ENCODE data around the gene NLRP14. TPM values are rescaled to one million over a fixed set of nuclear protein-coding genes. Genes with fewer than 3 reads are reported as not detected.

The NLRP14 gene, protein sequence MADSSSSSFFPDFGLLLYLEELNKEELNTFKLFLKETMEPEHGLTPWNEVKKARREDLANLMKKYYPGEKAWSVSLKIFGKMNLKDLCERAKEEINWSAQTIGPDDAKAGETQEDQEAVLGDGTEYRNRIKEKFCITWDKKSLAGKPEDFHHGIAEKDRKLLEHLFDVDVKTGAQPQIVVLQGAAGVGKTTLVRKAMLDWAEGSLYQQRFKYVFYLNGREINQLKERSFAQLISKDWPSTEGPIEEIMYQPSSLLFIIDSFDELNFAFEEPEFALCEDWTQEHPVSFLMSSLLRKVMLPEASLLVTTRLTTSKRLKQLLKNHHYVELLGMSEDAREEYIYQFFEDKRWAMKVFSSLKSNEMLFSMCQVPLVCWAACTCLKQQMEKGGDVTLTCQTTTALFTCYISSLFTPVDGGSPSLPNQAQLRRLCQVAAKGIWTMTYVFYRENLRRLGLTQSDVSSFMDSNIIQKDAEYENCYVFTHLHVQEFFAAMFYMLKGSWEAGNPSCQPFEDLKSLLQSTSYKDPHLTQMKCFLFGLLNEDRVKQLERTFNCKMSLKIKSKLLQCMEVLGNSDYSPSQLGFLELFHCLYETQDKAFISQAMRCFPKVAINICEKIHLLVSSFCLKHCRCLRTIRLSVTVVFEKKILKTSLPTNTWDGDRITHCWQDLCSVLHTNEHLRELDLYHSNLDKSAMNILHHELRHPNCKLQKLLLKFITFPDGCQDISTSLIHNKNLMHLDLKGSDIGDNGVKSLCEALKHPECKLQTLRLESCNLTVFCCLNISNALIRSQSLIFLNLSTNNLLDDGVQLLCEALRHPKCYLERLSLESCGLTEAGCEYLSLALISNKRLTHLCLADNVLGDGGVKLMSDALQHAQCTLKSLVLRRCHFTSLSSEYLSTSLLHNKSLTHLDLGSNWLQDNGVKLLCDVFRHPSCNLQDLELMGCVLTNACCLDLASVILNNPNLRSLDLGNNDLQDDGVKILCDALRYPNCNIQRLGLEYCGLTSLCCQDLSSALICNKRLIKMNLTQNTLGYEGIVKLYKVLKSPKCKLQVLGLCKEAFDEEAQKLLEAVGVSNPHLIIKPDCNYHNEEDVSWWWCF
- total RNA-seq (2011; cell fraction: chromatin; rRNA removed; ENCODE audit: low replicate concordance) = 1.2 and 3.7 TPM in 2 replicates
- 0.67 and 0.79 TPM in 2 replicates for total RNA-seq (2011; cell fraction: nucleolus; rRNA removed)
- 0.84 and 1.0 TPM in 2 replicates for total RNA-seq (2011; cell fraction: nucleoplasm; rRNA removed)
- total RNA-seq (2014; rRNA removed) (0.41 and 0.45 TPM in 2 replicates), total RNA-seq (2014; rRNA removed; fragmentation: Illumina TruSeq; extraction: Trizol) (1.2 TPM in 2 replicates), total RNA-seq (2015; rRNA removed; fragmentation: Illumina TruSeq; extraction: Trizol) (0.98 and 1.1 TPM in 2 replicates), total RNA-seq (2021) (0.65 and 0.73 TPM in 2 replicates), polyA plus RNA-seq (2011; rRNA removed) (0.50 and 0.54 TPM in 2 replicates), polyA plus RNA-seq (2014; fragmentation: Illumina TruSeq; extraction: Trizol) (0.46 and 0.48 TPM in 2 replicates), polyA plus RNA-seq (2014; fragmentation: Nextera tagmentation; extraction: Ambion mirVana) (under 1 TPM; 0.27 to 0.36 TPM), polyA plus RNA-seq (2014; rRNA removed) (0.57 and 0.58 TPM in 2 replicates), polyA minus RNA-seq (2011; rRNA and poly(A)+ RNA removed) (1.8 and 4.2 TPM in 2 replicates), Bru-seq, nascent RNA (percentile 39 among the genes with signal in this experiment), BruChase-seq, experiment 1, labeled RNA remaining after a 2-hour chase (percentile 45 among the genes with signal in this experiment), BruChase-seq, experiment 2, labeled RNA remaining after a 6-hour chase (percentile 42 among the genes with signal in this experiment)
- 0.07 and 0.25 TPM in 2 replicates for polyA plus RNA-seq (2011; cell fraction: cytosol; rRNA removed)
- 0.77 and 1.2 TPM in 2 replicates for polyA plus RNA-seq (2011; cell fraction: nucleus; rRNA removed)
- 0.18 TPM in 2 replicates for polyA plus RNA-seq (2012)
- polyA minus RNA-seq (2011; cell fraction: cytosol; rRNA and poly(A)+ RNA removed) = 0.48 TPM in 1 of 2 replicates, not detected in the other
- 2.3 and 6.3 TPM in 2 replicates for polyA minus RNA-seq (2011; cell fraction: nucleus; rRNA and poly(A)+ RNA removed)
- long read RNA-seq, experiment 1 = 0 reads
- long read RNA-seq, experiment 2 = 0 reads
- long read RNA-seq, experiment 3 = 0 reads

DNA sequence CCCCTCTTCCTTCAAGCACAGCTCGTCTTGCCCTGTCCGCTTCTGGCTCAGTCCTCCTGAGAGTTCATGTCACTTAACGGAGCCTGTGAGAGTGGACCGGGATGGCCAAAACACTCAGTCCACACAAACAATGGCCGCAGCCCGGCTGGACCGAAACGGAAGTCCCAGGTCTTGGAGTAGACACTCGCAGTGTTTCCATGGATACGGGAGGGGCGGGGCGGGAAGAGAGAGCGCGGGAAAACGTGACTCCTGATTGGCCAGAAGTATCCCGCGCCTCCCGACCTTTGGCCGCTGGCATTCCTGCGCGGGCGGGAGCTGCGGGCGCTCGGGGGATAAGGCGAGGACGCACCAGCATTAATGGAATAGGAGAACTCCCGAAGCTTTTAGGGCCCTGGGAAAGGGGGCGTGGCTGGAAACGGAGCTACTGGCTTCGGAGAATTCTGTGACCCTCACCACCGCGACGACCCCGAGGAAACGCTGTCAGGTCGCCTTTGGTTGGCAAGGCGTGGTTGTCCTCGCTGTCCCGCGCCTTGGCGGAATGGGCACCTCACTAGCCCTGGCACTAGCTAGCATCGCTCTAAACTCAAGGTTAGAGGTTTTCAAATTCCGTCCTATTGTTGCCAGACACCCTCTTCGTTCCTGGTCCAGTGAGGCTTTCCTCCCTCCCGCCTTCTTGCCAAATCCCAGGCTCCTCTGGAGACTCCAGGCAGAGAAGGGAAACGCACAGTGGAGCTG is at the start of gene NLRP14, which contains the start of gene ZNF214:
Gene NLRP14 (plus strand): TSS at position 297 of the 735 bp plus-strand sequence. CDS start 18,108 bp downstream, outside the sequence.
Gene ZNF214 (minus strand): TSS at position 164 of the 735 bp plus-strand sequence. CDS start 17,511 bp downstream, outside the sequence.
- Histone ChIP-seq H3K36me3 (ENCODE audit: control insufficient read depth, insufficient read depth, low read length) (no peaks in the 10 kb centered on the region), H3K4me3 (peak within 1 kb of the TSS; percentile 9), H3K4me1 (replicated peaks in 1 of 2; ENCODE audit: control insufficient read depth in 2 of 2, insufficient read depth in 2 of 2, low read length in 2 of 2) (peaks cover 0 to 11% of the 10 kb centered on the region in 2 experiments; a peak in 3 of 5 replicates), H4K20me1 (replicated peaks; ENCODE audit: control insufficient read depth, insufficient read depth, low read length) (no peaks in the 10 kb centered on the region), H3K27ac (ENCODE audit: extremely low read depth, low read depth, low read length) (no peak within 1 kb of the TSS), H3K4me2 (ENCODE audit: insufficient read depth, low read length) (peak within 1 kb of the TSS; percentile 69), H3K9me3 (replicated peaks; ENCODE audit: control insufficient read depth, insufficient read depth, low read depth, low read length) (no peaks in the 10 kb centered on the region), H3K79me2 (ENCODE audit: control insufficient read depth, insufficient read depth, low read length) (no peaks in the 10 kb centered on the region), H3K9me1 (ENCODE audit: control insufficient read depth, insufficient read depth, low read length) (no peaks in the 10 kb centered on the region), H3K9ac (ENCODE audit: insufficient read depth in 1 of 2, low read depth in 2 of 2, low read length in 2 of 2) (peak within 1 kb of the TSS in 1 of 2 experiments; percentile 39; a peak in 1 of 4 replicates), H2AFZ (ENCODE audit: low read depth, low read length) (peak within 1 kb of the TSS; percentile 79), H3K27me3 (ENCODE audit: control insufficient read depth in 2 of 2, insufficient read depth in 2 of 2, low read length in 2 of 2) (no peaks in the 10 kb centered on the region)
- 46% methylated on average over 34 of the region's 47 CpGs for WGBS (ENCODE audit: insufficient coverage, low coverage, missing lambda C conversion rate)
- DNase-seq (ENCODE audit: extremely low read depth in 1 of 4, low spot score in 3 of 4) (peak; percentile 59 to 69 (median 64)), FAIRE-seq (no peak), ATAC-seq (peak; percentile 91)
- CTCF ChIA-PET (ENCODE audit: low intra/inter-chr PET ratio) = no interaction called here
- intact Hi-C loops (cut with micrococcal nuclease) = no loop called here
- POLR2A ChIA-PET = interaction anchor here (1.1 to 1.7 kb wide), 2 partner anchors 9 to 10 kb away, joined by 4 to 6 read pairs; no protein-coding TSS in a partner anchor
- in situ Hi-C loops (cut with MboI) = no loop called here
- BruUV-seq (replicated peaks) = no TSS peak
- TF ChIP-seq GABPB2 (CRISPR knock-in tag; conservative IDR thresholded peaks at IDR 0.05) (no peak), ZFP30 (CRISPR knock-in tag; IDR thresholded peaks at IDR 0.05; ENCODE audit: borderline replicate concordance) (no peak), RBFOX2 (IDR thresholded peaks at IDR 0.05; ENCODE audit: low read depth, low read length) (no peak), NR2C1 (IDR thresholded peaks at IDR 0.05) (no peak), NR2C1 (tag; IDR thresholded peaks at IDR 0.05) (peak; percentile 61; the same call in 1 of the 2 replicates), POLR2B (IDR thresholded peaks at IDR 0.05; ENCODE audit: low read depth, partially characterized antibody) (no peak), PHB (CRISPR knock-in tag; IDR thresholded peaks at IDR 0.05) (no peak)
- TF ChIP-seq, protein P1, sequence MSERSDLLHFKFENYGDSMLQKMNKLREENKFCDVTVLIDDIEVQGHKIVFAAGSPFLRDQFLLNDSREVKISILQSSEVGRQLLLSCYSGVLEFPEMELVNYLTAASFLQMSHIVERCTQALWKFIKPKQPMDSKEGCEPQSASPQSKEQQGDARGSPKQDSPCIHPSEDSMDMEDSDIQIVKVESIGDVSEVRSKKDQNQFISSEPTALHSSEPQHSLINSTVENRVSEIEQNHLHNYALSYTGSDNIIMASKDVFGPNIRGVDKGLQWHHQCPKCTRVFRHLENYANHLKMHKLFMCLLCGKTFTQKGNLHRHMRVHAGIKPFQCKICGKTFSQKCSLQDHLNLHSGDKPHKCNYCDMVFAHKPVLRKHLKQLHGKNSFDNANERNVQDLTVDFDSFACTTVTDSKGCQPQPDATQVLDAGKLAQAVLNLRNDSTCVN (CRISPR knock-in tag; IDR thresholded peaks at IDR 0.05) = no peak
- TF ChIP-seq, protein P2, sequence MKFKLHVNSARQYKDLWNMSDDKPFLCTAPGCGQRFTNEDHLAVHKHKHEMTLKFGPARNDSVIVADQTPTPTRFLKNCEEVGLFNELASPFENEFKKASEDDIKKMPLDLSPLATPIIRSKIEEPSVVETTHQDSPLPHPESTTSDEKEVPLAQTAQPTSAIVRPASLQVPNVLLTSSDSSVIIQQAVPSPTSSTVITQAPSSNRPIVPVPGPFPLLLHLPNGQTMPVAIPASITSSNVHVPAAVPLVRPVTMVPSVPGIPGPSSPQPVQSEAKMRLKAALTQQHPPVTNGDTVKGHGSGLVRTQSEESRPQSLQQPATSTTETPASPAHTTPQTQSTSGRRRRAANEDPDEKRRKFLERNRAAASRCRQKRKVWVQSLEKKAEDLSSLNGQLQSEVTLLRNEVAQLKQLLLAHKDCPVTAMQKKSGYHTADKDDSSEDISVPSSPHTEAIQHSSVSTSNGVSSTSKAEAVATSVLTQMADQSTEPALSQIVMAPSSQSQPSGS (CRISPR knock-in tag; IDR thresholded peaks at IDR 0.05) = no peak
- TF ChIP-seq, protein P3, sequence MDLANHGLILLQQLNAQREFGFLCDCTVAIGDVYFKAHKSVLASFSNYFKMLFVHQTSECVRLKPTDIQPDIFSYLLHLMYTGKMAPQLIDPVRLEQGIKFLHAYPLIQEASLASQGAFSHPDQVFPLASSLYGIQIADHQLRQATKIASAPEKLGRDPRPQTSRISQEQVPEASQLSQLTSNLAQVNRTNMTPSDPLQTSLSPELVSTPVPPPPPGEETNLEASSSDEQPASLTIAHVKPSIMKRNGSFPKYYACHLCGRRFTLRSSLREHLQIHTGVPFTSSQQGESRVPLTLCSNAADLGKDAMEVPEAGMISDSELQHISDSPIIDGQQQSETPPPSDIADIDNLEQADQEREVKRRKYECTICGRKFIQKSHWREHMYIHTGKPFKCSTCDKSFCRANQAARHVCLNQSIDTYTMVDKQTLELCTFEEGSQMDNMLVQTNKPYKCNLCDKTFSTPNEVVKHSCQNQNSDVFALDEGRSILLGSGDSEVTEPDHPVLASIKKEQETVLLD (IDR thresholded peaks at IDR 0.05) = no peak

All from K562 (cell line).